ENCODE results near the gene CBY1.
"Not testable (repeated sequence)": the region's sequence is repeated elsewhere in the genome, so short reads cannot be mapped to it uniquely, and the experiment has no call there.

CBY1 gene

DNA sequence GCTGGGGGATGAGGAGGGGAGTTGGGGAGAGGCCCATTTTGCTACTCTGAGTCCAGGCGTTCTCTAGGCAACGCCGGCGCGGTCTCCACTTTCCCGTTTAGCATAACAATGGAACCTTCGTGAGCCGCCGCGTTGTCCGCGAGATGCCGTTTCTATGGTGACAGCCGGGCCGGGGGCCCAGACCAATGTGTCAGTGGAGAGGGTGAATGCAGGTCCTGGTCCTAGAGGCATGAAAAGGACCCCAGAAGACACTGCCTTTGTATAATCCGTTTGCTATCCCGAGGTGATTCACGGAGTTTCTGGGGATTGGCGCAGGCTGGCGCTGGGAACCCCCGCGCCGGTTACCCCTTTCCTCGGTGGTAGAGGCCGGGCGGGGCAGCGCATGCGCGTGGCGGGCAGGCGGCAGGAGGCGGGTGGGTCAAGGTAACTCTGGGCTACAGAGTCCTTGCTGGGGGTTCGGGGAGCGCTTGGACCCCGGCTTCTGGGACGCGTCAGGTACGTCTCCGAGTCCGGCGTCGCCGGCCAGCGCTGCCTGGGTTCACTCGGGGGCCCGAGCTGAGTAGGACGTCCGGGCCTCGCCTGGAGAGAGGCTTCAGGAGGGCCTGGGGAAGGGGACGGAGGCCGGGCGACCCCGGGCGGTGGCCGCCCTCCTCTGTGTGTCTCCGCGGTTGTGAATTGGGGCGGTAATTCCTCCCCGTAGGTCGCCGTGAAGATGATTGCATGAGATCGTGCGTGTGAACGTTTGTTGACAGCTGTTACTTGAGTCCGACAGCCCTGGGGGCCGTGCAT, at the start of gene CBY1, which contains the start of gene FAM227A:
CBY1 (plus strand) TSS at position 383 of the 789 bp plus-strand sequence. CDS start 11,417 bp downstream, outside the sequence.
FAM227A (minus strand) TSS at position 137 of the 789 bp plus-strand sequence. CDS start 6,224 bp downstream, outside the sequence.
- peak; percentile 92 for DNase-seq

- no peak for DNase-seq
Measured at GRCh38 chr22:38607680-38608079, 48.8 kb upstream of the CBY1 start.

DNA sequence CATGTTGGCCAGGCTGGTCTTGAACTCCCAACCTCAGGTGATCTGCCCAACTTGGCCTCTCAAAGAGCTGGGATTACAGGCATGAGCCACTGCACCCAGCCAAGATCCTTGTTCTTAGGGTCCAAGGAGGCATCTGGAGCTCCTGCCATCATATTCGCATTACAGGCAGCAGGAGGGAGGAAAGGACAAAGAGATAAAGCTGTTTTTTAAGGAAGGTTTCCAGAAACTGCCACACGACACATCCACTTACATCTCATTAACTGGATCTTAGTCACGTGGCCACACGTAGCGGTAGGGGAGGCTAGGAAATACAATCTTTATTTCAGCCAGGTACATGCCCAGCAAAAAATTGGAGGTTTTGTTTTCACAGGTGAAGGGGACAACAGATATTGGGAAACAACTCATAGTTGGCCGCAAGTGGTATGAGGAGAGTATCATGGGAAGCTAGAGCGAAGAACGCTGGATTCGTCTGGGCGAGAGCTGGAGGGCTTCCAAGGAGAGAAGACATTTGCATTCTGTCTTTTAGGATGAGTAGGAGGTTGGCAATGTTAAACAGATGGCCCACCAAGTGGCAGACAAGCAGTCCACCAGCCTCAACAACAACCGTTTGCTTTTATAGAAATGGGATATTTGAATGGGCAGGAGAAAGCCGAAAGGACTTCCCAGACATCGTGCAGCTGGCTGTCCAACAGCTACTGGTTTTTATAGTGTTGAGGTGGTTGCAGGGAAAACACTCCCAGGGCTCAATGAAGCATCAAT, 47.3 kb upstream of the CBY1 start:
- DNase-seq: no peak

- DNase-seq: no peak
Measured at GRCh38 chr22:38610234-38610633, 46.2 kb upstream of the CBY1 start.

- no peak for DNase-seq
Measured at GRCh38 chr22:38611559-38611958, 44.9 kb upstream of the CBY1 start.

DNA sequence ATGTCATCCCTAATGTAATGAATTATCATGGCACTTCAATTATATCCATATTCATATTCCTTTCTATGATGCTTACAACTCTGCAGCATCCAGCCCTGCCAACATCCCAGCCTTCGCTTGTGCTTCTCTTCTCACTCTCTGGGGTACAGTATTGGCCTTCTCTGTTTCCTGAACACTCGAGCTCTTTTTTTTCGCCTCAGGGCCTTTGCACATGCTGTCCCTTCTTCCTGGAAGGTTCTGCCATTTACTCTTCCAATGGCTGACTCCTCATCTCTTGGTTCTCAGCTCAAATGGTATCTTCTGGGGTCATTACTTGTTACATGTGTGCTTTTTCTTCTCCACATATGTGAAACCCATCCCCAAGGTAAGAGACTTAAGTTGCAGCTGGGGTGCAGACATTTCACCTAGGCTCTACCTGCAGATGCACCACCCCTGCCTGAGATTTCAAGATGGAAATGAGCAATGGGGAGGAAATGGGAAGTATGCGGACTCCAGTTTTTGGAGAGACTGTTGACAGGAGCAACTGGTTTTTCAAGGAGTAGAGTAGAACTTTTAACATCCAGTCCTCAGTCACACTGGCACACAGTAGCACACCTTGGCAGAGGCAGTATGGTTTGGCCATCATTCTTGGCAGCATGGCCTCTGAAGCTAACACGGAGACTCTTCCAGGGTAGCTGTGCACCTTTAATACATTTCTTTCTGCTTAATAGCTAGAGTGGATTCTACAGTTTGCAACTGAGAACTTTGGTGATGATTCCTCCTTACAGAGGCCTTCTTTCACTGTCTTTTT, 44.0 kb upstream of the CBY1 start:
- DNase-seq: no peak

DNA sequence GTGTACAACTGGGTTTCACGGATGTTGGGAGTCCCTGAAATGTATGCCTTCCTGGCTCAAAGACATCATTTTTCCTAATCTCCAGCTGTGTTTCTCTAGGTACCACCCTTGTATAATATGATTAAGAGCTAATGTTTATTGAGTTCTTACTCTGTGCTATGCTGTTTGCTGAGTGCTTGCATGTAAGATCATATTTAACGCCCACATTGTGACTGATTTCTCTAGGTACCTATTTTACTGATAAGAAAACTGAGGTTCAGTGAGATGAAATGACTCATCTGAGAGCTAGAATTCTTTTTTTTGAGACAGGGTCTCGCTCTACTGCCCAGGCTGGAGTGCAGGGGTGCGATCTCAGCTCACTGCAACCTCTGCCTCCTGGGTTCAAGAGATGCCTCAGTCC, 42.9 kb upstream of the CBY1 start:
- DNase-seq: no peak

DNA sequence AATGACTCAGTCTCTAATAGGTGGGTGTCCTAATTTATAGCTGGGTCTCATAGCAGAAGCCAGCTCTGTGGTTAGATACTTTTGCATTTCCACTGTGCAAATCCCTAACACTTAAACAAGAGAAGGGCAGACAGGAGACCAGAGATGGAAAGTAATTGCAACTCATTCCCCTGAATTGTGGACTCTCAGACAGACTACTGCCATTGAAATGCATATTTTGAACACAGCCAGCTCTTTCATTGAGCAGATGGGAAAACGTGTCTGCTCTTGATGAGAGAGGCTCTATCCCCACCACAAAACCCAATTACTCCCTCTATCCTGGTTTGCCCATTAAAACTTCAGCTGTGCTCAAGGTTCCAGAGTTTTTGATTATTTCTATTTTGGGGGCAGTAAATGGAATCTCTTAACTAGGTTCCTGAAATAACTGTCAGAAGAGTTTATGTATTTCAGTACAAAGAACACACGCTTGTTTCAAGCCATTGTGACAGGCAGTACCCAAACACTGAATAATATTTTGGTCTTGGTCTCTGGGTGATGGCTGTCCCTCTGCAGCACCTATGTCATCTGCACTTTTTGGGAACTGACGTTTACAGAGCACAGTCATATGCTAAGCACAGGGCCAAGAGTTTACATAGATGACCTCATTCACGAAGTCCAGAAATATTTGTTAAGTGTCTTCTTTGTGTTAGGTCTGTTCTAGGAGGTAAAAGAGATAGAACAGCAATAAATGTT, 41.9 kb upstream of the CBY1 start:
- no peak for DNase-seq

DNA sequence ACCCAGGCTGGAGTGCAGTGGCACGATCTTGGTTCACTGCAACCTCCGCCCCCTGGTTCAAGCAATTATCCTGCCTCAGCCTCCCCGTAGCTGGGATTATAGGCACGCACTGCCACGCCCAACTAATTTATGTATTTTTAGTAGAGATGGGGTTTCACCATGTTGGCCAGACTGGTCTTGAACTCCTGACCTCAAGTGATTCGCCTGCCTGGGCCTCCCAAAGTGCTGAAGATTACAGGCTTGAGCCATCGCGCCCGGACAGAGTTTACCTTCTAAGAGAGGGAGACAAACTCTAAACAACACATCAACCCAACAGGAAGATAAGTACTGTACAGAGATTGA, 41.4 kb upstream of the CBY1 start:
- DNase-seq: not testable (repeated sequence)

- no peak for DNase-seq
Measured at GRCh38 chr22:38618258-38618657, 38.2 kb upstream of the CBY1 start.

GRCh38 chr22:38618682-38619081, 37.8 kb upstream of the CBY1 start:
- DNase-seq: no peak

GRCh38 chr22:38623351-38623750, 33.1 kb upstream of the CBY1 start:
- DNase-seq: no peak

DNA sequence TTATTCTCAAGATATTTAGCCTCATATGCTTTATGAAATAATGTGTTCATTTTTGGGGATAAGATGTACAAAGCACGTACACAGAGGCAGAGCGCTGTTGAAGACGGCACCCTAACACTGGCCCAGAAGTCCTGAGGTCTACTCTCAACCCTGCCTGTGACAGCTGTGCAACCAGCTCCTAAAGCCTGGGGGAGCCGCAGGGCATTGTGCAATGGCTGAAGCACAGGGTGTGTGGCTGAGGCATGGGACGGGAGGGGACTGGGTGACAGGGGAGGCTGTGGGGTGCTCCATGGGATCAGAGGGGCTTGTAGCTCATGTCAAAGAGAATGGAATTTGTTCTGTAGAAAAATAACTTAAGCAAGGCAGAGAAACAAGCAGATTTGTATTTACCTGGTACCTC, 28.0 kb upstream of the CBY1 start:
- no peak for DNase-seq

DNA sequence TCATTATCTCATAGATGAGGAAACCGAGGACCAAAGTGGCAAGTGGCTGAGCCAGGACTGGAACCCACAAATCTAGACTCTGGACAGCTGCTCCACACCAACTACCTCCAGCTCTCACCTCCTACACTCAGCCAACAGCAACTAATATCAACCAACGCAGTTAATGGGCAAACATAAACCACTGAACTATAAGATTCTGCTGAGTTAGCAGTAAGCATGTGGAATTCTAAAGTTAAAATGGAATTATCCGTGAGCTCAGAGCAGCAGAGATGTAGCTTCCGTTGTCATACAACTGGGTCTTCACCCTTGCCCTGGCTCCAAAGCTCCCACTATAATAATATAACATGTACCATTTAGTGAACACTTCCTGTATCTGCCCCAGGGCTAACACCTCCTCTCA, 27.3 kb upstream of the CBY1 start:
- no peak for DNase-seq

DNA sequence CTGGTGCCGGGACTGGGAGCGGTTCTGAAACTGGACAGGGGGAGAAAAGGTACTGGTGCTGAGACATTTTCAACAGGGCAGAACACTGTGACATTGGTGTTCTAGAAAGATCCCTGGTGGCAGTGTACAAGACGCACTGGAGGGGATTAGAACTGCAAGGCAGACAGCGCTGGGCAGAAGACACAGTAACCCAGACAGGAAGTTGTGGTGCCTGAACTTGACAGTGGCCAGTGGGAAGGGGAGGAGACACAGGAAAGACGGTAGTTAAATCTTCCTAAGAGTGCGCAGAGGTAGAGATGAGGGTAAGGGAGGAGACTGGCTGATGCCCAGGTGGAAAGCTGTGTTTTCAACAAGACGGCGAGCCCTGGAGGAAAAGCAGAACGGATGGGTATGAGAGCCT, 24.7 kb upstream of the CBY1 start:
- DNase-seq: no peak

DNA sequence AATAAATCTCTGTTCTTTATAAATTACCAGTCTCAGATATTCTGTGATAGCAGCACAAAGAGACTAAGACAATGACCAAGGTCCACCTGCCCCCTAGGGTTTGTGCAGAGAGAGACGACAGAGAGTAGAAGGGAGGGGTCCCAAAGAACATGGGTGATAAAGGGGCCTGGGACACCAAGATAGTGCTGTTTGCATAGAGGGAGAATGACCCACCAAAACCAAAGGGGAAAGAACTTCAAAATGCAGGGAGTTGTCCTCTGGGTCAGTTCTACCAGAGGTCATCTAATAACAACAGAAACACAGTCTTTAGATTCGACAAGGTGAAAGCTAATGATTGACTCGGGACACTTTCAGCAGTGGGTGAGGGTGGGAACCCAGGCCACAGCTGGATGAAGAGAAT, 23.9 kb upstream of the CBY1 start:
- DNase-seq: no peak

- DNase-seq: no peak
Measured at GRCh38 chr22:38638216-38638615, 18.2 kb upstream of the CBY1 start.

- DNase-seq: no peak
Measured at GRCh38 chr22:38638728-38639127, 17.7 kb upstream of the CBY1 start.

- no peak for DNase-seq
Measured at GRCh38 chr22:38641476-38642040, 14.9 kb upstream of the CBY1 start.

DNA sequence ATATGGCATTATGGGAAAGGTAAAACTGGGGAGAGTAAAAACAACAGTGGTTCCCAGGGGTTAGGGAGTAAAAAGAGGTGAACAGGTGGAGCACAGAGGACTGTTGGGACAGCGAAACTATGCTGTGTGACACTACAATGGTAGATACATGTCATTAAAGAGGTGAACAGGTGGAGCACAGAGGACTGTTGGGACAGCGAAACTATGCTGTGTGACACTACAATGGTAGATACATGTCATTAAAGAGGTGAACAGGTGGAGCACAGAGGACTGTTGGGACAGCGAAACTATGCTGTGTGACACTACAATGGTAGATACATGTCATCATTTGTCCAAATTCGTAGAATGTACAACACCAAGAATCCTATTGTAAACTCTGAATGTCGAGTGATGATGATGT, 12.2 kb upstream of the CBY1 start:
- DNase-seq: not testable (repeated sequence)

DNA sequence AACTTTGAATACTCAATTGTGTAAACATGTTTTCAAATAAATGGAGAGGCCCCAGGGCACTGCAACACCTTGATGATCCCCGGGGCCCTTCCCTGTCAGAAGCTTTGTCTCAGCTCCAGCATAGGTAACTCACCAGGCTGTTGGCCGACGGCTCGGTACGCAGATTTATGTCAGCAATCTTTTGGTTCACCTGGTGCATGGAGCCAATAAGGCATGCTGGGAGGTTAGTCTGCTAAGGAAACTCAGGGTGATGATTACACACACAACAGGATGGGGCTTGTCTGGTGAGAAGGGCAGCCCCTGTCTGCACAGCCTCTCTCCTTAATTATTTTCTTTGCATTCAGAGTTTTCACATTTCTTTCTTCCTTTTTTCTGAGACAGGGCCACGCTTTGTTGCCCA, 11.0 kb upstream of the CBY1 start:
- no peak for DNase-seq

GRCh38 chr22:38649841-38650522, 6.5 kb upstream of the CBY1 start:
- DNase-seq: no peak
